Muscle of arm (tissue), 12 donors: Measurements from ENCODE around the gene FAM185A. TPM values are rescaled to one million over a fixed set of nuclear protein-coding genes. Genes with fewer than 3 reads are reported as not detected.
"Not testable (repeated sequence)": the region's sequence is repeated elsewhere in the genome, so short reads cannot be mapped to it uniquely, and the experiment has no call there.

Experiments used
- DNase-seq: peaks from one replicate; pipeline ENCODE4 v3.0.0-alpha.2; 2013
- polyA plus RNA-seq, 12 donors: library from polyadenylated mRNA; unstranded; fragments of 120-200 nt; gene quantifications; one replicate each; pipeline ENCODE4 v1.2.1, GENCODE V29; 2013; ENCODE audit not compliant: insufficient read length in 12 of 12

Gene FAM185A
- polyA plus RNA-seq, 12 donors, result 4.8 to 85.6 (median 6.6) TPM; not detected in 1

DNA sequence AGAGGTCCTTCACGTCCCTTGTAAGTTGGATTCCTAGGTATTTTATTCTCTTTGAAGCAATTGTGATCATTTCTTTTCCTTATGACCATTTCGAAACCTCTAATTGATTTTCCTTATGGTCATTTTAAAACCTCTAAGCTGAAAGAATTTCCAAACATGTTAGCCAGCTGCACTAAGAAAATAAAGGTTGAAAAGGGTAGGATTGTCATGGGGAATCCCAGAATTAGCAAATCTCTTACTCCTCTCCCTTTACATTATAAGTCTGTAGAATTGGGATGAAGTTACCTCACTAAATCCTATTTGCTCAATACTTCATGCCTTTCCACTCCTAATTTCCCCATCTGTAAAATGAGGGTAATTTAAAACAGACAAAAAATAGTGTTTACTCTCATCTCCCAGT, 79.5 kb downstream of the FAM185A start:
- no peak for DNase-seq

DNA sequence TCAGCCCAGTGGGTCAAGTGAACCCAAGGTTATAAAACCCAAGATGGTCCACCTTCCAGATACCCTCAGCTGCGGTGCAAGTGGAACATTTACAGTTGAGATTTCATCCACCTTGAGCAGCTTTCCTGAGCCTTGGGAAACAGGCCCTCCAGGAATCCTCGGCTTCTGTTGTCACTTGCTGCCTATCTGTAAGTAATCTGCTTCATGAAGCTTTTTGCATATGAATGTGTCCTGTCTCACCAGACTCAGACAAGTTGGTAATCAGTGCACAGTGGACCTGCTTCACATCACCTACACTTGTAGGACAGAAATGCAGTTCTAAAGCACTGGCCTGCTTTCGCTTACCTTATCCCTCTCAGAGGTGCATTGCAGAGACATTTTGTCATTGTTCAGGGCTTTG, 80.3 kb downstream of the FAM185A start:
- DNase-seq, result no peak

DNA sequence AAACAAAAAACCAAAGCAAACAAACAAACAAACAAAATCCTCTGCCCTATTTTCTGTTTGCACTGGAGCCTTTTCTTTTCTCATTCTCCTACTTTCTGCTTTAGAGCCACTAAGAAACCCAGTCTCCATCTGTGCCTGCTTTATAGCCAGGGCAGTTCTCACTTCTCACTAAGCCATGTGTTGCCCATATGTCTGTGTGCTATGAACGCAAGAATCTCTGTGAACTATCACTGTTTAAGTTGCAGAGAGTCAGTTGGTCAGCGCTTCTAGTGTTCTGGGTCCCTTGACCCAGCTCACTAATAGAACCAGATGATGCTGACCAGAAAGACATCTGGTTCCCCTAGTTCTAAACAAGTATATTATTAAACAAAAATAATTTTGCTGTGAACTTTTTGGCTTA, 81.4 kb downstream of the FAM185A start:
- no peak for DNase-seq

DNA sequence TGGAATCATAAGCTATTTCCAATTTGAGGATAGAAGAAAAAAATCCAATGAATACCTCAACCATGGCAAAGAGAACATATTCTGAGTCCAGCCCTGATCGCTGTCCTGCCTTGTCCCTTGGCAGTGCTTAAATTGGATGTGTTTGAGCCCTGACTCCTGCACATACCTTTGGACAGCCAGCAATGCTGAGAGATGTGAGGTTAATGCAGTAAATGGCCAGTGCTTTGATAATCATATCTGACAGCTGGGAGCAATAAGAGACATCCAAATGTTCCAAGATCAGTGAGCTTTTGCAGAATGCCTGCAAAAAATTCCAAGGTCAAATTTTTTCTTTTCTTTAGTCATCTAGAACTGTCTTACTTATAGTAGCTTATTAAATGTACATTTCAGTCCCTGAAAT, 83.9 kb downstream of the FAM185A start:
- no peak for DNase-seq

DNA sequence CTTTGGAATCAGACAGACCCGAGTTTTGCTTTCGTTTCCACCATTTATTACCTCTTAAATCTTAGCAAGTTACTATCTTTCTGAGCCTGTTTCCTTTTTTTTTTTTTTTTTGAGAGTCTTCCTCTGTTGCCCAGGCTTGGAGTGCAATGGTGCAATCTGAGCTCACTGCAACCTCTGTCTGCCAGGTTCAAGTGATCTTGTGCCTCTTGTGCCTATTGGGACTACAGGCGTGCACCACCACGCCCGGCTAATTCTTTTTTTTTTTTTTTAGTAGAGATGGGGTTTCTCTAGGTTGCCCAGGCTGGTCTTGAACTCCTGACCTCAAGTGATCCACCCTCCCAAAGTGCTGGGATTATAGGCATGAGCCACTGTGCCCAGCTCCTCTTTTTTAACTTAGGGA, 84.5 kb downstream of the FAM185A start:
- no peak for DNase-seq

DNA sequence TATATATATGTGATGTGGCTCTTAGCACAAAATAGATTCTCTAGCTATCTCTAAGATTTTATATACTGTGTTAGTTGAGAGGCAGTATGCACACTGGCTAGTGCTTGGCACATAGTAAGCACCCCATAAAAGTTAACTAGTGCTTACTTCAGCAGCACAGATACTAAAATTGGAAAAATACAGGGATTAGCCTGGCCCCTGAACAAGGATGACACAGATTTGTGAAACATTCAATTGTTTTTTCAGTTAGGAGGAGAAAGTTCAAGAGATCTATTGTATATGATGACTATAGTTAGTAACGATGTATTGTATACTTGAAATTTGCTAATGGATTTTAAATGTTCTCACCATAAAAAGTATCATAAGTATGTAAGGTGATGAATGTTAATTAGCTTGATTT, 85.7 kb downstream of the FAM185A start:
- DNase-seq, result no peak

DNA sequence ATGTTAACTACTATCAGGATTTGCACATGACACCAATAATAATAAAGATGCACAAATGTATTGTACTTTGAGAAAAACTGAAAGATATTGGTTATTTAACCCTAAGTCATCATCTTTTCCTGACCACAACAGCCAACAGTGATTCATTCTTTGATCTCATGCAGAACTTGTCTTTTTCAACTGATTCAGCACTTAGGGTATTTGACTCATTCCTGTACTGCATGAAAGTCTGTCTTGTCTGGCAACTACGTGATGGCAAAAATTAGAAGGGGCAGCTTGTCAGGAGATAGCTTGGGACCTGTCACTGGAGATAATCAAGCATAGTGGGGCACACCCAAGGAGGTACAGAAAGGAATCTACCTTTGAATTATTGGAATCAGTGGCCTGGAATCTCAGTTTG, 86.2 kb downstream of the FAM185A start:
- DNase-seq, result no peak

DNA sequence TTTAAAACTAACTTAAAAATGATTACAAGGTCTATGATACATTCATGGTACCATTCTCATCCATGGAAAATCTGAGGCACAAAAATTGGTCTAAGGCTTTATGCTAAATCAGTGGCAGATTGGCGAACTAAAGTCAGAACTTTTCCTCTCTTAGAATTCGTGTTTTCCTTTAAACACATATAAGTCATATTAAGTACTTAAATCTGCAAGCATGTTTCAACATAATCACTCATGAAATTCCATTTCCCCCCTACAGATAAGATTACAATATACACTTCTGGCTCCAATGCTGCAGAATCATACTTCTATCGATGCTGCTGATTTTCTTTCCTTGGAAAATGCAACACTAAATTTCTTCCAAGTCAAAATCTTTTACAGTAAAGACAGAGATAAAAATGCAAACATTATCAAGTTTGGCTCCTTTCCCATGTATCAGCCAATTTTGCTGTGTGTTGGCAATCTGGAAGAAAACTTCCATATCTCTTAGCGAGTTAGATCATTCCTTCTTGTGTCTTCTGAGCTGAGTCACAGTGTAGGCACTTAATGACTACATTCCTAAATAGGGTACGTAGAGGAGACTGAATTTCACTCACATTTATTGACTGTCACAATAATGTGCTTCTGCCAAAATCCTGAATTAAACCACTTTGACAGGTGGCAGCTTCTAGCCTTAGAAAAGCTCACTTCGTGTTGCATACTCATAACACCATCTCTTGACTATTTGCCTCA, 87.6 kb downstream of the FAM185A start:
- DNase-seq, result no peak

DNA sequence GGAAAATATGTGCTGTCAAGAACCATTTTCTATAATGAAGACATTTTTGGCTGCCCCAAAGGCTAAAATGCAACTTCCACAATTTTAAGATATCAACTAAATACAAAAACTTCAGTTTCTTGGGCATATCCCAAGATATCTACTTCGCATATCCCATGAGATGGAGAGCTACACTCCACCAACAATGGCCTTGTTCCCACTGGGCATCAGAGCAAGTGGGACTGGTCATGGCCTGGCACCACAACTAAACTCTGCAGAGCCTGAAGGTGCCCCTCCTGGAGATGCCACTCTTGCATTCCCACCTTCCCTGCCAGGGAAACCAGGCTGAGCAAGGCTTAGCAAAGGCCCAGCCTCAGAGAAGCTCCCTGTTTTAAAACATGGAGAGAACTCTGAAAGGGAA, 88.2 kb downstream of the FAM185A start:
- DNase-seq, result no peak

DNA sequence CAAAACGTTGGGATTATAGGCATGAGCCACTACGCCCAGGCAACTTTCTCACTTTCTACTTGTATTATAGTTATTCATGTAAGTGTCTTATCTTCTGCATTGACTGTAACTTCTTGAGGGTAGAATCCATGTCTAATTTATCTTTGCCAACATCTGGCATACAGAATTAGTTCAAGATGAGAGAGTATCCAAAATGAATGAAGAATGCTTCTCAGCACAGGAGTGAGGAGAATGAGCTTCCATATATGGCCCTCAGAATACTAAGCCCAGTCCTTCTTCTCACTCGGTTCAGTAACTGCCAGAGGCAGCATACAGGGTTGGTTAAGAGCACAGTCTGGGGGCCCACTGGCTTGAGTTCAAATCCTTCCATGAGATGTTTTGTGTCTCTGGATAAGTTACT, 89.0 kb downstream of the FAM185A start:
- DNase-seq, result no peak

DNA sequence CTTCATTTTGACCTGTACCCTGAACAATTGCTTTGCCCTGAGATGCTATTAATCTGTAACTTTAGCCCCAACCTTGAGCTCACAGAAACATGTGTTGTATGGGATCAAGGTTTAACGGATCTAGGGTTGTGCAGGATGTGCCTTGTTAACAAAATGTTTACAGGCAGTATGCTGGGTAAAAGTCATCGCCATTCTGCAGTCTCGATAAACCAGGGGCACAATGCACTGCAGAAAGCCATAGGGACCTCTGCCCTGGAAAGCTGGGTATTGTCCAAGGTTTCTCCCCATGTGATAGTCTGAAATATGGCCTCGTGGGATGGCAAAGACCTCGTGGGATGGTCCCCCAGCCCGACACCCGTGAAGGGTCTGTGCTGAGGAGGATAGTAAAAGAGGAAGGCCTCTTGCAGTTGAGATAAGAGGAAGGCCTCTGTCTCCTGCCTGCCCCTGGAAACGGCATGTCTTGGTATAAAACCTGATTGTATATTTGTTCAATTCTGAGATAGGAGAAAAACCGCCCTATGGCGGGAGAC, 89.8 kb downstream of the FAM185A start:
- DNase-seq, result not testable (repeated sequence)

DNA sequence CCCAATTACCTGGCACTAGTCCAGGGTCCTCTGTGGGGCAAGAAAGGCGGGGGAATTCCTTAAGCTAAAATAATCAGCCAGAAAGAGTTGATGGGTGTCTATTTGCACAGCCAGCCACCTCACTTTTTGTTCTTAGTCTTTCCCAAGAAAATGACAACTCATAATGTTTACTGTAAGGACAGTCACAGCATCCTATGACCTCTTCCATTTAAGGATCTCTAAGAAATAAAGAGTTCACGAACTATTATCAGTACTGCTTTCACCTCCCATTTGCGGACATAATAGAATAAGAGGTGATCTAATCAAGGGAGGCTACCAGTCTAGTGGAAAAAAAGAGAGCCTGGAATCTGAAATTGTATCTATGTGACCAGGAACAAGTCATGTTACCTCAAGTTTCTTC, 91.6 kb downstream of the FAM185A start:
- no peak for DNase-seq

DNA sequence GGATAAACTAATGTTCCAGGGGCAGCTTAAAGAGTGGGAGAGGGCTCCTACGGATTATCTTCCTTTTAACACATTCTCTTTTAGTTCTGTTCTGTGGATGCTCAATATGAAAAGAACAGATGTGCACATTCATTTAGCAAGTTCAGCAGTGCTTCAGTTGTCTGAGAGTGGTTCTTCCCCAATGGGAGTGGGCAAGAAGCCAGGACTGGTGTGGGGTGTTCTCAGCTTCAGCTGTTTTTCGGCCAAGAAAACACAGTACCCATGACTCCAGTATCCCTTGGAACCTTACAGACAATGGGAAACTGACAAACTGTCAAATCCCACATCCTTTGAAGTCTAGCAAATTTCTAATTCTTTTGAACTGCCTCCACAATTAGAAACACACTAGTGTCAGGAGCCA, 92.5 kb downstream of the FAM185A start:
- DNase-seq, result no peak

DNA sequence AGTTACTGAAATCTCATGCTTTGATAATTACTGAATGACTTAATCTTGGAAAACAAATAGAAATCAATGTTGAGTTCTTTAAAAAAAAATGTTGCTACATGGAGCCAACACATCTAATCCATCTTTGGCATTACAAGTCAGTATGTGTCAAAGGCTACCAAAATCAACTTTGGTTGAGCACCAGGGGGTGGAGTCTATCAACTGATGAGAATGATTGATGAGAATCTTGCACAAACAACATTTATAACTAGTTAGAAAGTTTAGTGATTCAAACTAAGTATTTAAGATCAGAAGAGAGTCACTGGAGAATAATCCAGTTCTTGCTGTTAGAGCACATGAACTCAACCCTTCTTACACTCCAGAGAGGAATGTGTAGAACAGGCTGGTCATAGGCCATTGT, 93.5 kb downstream of the FAM185A start:
- no peak for DNase-seq

DNA sequence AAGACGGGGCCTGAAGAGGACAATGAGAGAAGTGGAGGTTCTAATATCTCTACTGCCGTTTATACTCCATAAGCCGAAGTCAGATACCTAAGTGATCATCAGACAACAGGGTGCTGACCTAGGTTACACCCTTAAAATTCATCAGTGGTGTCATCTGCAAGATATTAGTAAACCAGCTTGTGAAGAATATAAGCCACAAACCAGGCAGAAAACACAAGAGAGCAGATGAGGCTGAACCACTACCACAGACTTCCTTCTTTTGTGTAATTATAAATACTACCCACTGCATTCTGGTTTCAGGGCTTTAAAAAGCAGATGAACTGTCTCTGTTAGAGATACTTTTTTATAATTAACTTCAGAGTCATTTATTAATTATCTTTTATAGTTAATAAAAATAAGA, 95.1 kb downstream of the FAM185A start:
- no peak for DNase-seq

DNA sequence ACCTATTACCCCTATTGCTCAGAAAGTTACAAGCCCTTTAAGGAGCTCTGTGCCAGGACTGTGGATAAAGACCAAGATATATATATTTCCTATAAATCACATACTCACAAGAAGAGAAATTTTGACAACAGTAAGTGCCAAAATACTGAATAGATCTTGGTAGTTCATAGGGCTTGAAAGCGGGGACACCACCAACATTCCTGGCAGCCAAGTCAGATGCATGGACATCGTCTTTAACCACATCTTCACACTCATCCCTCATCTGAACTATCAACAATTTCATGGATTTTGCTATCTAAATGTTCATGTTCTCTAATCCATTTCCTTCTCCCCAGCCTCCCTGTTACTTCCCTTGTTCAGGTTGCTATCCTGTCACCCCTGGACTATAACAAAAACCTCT, 96.5 kb downstream of the FAM185A start:
- no peak for DNase-seq

DNA sequence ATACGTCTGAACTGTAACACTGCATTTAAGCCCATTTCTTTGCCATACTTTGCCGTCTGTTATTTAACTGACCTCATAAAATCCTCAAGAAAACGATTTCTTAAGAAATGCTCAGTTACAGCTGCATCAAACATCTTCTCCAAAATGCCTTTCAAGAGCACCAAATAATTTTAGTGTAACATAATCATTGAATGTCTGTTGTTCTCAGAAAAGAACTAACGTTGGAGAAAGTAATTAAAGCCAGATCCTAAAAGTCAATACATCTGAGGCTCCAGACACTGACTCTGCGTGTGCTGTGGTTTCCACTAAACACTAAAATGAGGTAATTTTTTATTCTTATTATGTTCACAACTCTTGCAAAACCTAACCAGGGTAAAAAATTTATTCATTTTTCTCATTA, 100.3 kb downstream of the FAM185A start:
- DNase-seq, result no peak

DNA sequence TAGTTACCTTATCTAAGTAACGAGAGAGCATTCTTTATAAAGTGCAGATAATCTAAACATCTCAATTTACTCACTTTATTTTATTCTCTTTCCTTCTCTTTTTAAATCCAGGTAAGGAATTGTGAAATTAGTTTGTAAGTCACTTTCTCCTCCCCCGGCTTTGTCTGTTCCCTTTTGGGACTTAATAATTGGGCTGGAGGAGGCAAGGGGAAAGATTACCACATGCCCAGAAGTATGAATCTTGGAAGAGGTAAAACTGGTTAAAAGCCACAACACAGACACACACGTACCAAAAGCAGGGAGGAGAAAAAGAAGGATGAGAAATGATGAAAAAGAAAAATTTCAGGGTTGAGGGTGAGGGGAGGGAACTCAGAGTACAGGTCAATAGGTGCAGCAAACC, 100.7 kb downstream of the FAM185A start:
- DNase-seq, result no peak

DNA sequence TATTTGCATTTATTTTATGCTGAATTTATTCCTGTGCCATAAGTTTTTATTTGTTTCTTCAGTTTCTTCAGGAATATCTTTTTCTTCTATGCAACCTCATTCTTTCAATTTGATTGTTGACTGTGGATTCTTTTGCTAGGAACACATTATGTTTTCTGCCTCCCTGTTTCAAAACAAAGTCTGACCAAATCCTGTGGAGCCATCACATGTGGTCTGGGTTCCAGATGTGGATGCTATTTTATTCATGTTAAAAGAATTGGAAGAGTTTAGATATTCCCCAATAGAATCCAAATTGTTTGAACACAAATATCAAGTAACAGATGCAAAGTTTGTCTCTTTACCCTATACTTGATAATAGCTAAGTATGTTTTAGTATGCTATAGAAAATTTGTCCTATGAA, 107.2 kb downstream of the FAM185A start:
- DNase-seq, result no peak

Other genes starting within 250 kb of the FAM185A start
- gene RASA4B, start 231.2 kb upstream of the FAM185A start, polyA plus RNA-seq, result 10 to 100 TPM in 6 of 12 donors, 1 to 10 TPM in 5, not detected in 1; 5.0 to 29.2 (median 10.1) TPM
- 10 to 100 TPM in 3 of 12 donors, 1 to 10 TPM in 7, not detected in 2; 3.6 to 56.9 (median 8.2) TPM for gene UPK3BL2, start 205.3 kb upstream of the FAM185A start, polyA plus RNA-seq
- gene SPDYE2, start 197.8 kb upstream of the FAM185A start, polyA plus RNA-seq, result 10 to 100 TPM in 3 of 12 donors, 1 to 10 TPM in 7, not detected in 2; 1.4 to 27.2 (median 4.6) TPM
- gene POLR2J3, start 176.4 kb upstream of the FAM185A start, polyA plus RNA-seq, result 100 to 1,000 TPM in 2 of 12 donors, 10 to 100 TPM in 10; 13.4 to 144 (median 71.2) TPM
- gene RASA4, start 132.2 kb upstream of the FAM185A start, polyA plus RNA-seq, result 10 to 100 TPM in 11 of 12 donors, not detected in 1; 14.2 to 63.6 (median 27.8) TPM
- gene UPK3BL1, start 106.2 kb upstream of the FAM185A start, polyA plus RNA-seq, result 10 to 100 TPM in 6 of 12 donors, 1 to 10 TPM in 4, not detected in 2; 1.7 to 93.8 (median 12.7) TPM
- 1 to 10 TPM in 6 of 12 donors, under 1 TPM in 4, not detected in 2; 0.31 to 5.7 (median 1.6) TPM for gene SPDYE2B, start 98.7 kb upstream of the FAM185A start, polyA plus RNA-seq
- gene POLR2J2, start 77.3 kb upstream of the FAM185A start, polyA plus RNA-seq, result 1 to 10 TPM in 7 of 12 donors, under 1 TPM in 2, not detected in 3; 0.78 to 8.0 (median 2.1) TPM
- gene LRRC17, start 164.0 kb downstream of the FAM185A start, polyA plus RNA-seq, result 100 to 1,000 TPM in 1 of 12 donors, 10 to 100 TPM in 10, not detected in 1; 23.7 to 112 (median 39.3) TPM